Tibial nerve (tissue), 4 donors: ENCODE results near the gene RBM44.

Experiments used
- CTCF ChIP-seq, 5 experiments: fragments of 200-600 bp in 3 of 5; fragments of 450-650 bp in 2 of 5; sonication (generic) in 3 of 5; IDR thresholded peaks; one replicate each; pipeline ENCODE4 v1.5.1; 2016 to 2019; ENCODE audit warnings: antibody characterized with exemption in 5 of 5, mild to moderate bottlenecking in 3 of 5, moderate library complexity in 2 of 5
- EP300 ChIP-seq, 2 donors: sonication (generic); formaldehyde crosslinking; IDR thresholded peaks; one replicate each; pipeline ENCODE4 v1.6.1; 2017; ENCODE audit warnings: antibody characterized with exemption in 2 of 2, mild to moderate bottlenecking in 1 of 2
- POLR2A ChIP-seq, 2 donors: fragments of 450-650 bp; IDR thresholded peaks; one replicate each; pipeline ENCODE4 v1.6.1; 2017; ENCODE audit warnings: antibody characterized with exemption in 2 of 2, mild to moderate bottlenecking in 2 of 2, moderate library complexity in 2 of 2

- TF ChIP-seq EP300 (IDR thresholded peaks at IDR 0.05) (no peak), POLR2A (IDR thresholded peaks at IDR 0.05) (no peak), CTCF (IDR thresholded peaks at IDR 0.05) (no peak)
These were observed 49.6 kb upstream of the RBM44 start for GRCh38 chr2:237749002-237749401.
